Liver (tissue), 3 donors: ENCODE measurements around the gene MVB12B.

ENCODE experiments used
- ATF3 ChIP-seq: IDR thresholded peaks from 2 replicates; pipeline ENCODE4 v1.6.1; 2016; ENCODE audit warnings: antibody characterized with exemption
- CTCF ChIP-seq: fragments of 150-350 bp; IDR thresholded peaks from 2 replicates; pipeline ENCODE4 v1.5.1; 2017; ENCODE audit warnings: improper control_type of control experiment, low read depth, low read length; ENCODE audit not compliant: missing input control
- EGR1 ChIP-seq, 2 donors: IDR thresholded peaks; 2 replicates each; pipeline ENCODE4 v1.6.1; 2016 to 2018; ENCODE audit warnings: antibody characterized with exemption in 2 of 2, low read depth in 2 of 2
- FOXA1 ChIP-seq: IDR thresholded peaks from 2 replicates; pipeline ENCODE4 v1.6.1; 2016; ENCODE audit warnings: antibody characterized with exemption
- GABPA ChIP-seq, 2 donors: IDR thresholded peaks in 1 of 2; conservative IDR thresholded peaks in 1 of 2; 2 replicates each; pipeline ENCODE4 v1.6.1; 2016; ENCODE audit warnings: antibody characterized with exemption in 2 of 2, mild to moderate bottlenecking in 1 of 2, moderate library complexity in 1 of 2
- JUND ChIP-seq, 2 donors: IDR thresholded peaks; 2 replicates each; pipeline ENCODE4 v1.6.1; 2016; ENCODE audit warnings: antibody characterized with exemption in 2 of 2
- MAX ChIP-seq: IDR thresholded peaks from 2 replicates; pipeline ENCODE4 v1.6.1; 2016; ENCODE audit warnings: antibody characterized with exemption
- RAD21 ChIP-seq, 2 donors: IDR thresholded peaks; 2 replicates each; pipeline ENCODE4 v1.6.1; 2016; ENCODE audit warnings: antibody characterized with exemption in 2 of 2, mild to moderate bottlenecking in 2 of 2
- REST ChIP-seq: IDR thresholded peaks from 2 replicates; pipeline ENCODE4 v1.6.1; 2016; ENCODE audit warnings: antibody characterized with exemption, mild to moderate bottlenecking
- TAF1 ChIP-seq: conservative IDR thresholded peaks from 2 replicates; pipeline ENCODE4 v1.6.1; 2016; ENCODE audit warnings: antibody characterized with exemption, mild to moderate bottlenecking
- YY1 ChIP-seq: IDR thresholded peaks from 2 replicates; pipeline ENCODE4 v1.6.1; 2016; ENCODE audit warnings: antibody characterized with exemption, mild to moderate bottlenecking
- ZBTB33 ChIP-seq: IDR thresholded peaks from 2 replicates; pipeline ENCODE4 v1.6.1; 2016; ENCODE audit warnings: antibody characterized with exemption
- donor health status: healthy.
- donor health status: healthy.

GRCh38 chr9:126401581-126401980, 75.0 kb downstream of the MVB12B start:
- TF ChIP-seq CTCF (no peak), REST (no peak), GABPA (IDR thresholded peaks at IDR 0.05 in 1 of 2, conservative IDR thresholded peaks at IDR 0.05 in 1 of 2) (no peak), JUND (IDR thresholded peaks at IDR 0.05) (no peak), MAX (no peak), TAF1 (no peak), RAD21 (IDR thresholded peaks at IDR 0.05) (no peak), ZBTB33 (no peak), FOXA1 (no peak), ATF3 (no peak), YY1 (no peak), EGR1 (IDR thresholded peaks at IDR 0.05; ENCODE audit: low read depth in 2 of 2) (no peak)
